ENCODE results near the gene UBE2I. TPM values are rescaled to one million over a fixed set of nuclear protein-coding genes. Genes with fewer than 3 reads are reported as not detected.

The UBE2I gene
- total RNA-seq, 4 donors from 2014 or later = 55.4 to 110 (median 58.5) TPM

DNA sequence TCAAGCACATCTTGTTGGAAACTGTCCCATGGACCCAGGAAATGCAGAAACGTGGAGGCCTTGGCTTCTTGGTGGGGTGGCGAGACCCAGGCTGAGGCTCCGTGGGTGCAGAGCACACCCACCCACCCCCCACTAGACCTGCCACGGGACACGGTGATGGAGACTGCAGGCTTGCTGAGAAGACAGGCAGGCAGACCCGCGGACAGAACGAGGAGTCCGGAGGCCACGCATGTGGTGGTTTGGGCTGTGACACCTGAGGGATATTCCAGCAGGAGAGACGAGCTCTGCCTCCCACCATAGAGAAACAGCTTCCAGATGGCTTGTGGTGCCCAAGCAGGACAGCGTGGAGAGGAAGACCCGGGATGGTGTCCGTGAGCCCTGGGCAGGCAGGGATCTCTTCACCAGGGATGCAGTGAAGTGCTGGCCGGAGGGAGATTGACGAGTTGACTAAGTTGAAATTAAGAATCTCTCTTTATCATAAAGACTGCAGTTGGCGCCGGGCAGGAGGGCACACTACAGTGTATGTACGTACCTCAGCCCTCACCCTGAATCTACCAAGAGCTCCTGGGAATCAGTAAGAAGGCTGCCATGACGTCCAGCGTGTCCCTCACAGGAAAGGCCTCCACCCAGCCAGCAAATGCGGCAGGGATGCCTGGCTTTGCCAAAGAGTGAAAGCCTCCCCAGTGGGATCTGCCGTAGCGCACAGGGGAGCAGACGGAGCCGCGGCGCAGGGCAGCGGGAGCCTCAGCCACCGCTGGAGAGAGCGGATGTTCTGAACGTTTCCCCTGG lies 8.2 kb downstream of the UBE2I start:
- Histone ChIP-seq H3K27me3 (no peaks in the 10 kb centered on the region), H3K4me1 (peaks cover 0 to 9% (median 4%) of the 10 kb centered on the region in 4 donors), H3K9me3 (no peaks in the 10 kb centered on the region), H3K36me3 (peaks cover 0 to 69% (median 30%) of the 10 kb centered on the region in 4 donors), H3K27ac (no peak overlapping the region), H3K4me3 (no peak overlapping the region)
- in situ Hi-C loops (cut with MboI; ENCODE audit: low pct_ligation_motif_present in 1 of 4, low pct_unique_long_range_greater_than_20kb in 1 of 4, low sequenced_read_pairs in 3 of 4) = no loop called here
- 89% methylated on average over 32 of the region's 32 CpGs; no CpG with 5 or more reads in 1 of the 2 donors for WGBS, 2 donors (ENCODE audit: low coverage in 1 of 2)
- no peak for DNase-seq
- intact Hi-C loops (cut with DNase I; ENCODE audit: low total_unique reads) = no loop called here
- TF ChIP-seq EP300 (IDR thresholded peaks at IDR 0.05; ENCODE audit: low read depth) = no peak
- TF ChIP-seq POLR2A (IDR thresholded peaks at IDR 0.05) = no peak
- no peak for TF ChIP-seq POLR2AphosphoS5 (IDR thresholded peaks at IDR 0.05)
- TF ChIP-seq, protein P1, sequence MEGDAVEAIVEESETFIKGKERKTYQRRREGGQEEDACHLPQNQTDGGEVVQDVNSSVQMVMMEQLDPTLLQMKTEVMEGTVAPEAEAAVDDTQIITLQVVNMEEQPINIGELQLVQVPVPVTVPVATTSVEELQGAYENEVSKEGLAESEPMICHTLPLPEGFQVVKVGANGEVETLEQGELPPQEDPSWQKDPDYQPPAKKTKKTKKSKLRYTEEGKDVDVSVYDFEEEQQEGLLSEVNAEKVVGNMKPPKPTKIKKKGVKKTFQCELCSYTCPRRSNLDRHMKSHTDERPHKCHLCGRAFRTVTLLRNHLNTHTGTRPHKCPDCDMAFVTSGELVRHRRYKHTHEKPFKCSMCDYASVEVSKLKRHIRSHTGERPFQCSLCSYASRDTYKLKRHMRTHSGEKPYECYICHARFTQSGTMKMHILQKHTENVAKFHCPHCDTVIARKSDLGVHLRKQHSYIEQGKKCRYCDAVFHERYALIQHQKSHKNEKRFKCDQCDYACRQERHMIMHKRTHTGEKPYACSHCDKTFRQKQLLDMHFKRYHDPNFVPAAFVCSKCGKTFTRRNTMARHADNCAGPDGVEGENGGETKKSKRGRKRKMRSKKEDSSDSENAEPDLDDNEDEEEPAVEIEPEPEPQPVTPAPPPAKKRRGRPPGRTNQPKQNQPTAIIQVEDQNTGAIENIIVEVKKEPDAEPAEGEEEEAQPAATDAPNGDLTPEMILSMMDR (IDR thresholded peaks at IDR 0.05) = no peak

DNA sequence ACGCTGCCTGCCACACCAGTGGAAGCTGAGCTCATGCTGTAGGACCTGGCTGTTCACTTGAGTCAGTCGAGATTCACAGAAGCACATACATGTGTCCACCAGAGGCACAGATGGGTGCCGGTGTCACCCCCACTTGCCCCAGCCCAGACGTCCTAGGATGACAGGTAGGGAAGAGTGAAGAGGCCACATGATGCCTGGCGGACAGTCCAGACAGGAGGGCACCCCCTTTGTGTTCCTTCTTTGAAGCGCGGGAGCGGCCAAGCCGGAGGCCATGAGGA lies 8.8 kb downstream of the UBE2I start:
- TF ChIP-seq, protein P1 (IDR thresholded peaks at IDR 0.05) = no peak
- TF ChIP-seq POLR2A (IDR thresholded peaks at IDR 0.05) = no peak
- no peak for TF ChIP-seq EP300 (IDR thresholded peaks at IDR 0.05; ENCODE audit: low read depth)
- TF ChIP-seq POLR2AphosphoS5 (IDR thresholded peaks at IDR 0.05) = no peak

DNA sequence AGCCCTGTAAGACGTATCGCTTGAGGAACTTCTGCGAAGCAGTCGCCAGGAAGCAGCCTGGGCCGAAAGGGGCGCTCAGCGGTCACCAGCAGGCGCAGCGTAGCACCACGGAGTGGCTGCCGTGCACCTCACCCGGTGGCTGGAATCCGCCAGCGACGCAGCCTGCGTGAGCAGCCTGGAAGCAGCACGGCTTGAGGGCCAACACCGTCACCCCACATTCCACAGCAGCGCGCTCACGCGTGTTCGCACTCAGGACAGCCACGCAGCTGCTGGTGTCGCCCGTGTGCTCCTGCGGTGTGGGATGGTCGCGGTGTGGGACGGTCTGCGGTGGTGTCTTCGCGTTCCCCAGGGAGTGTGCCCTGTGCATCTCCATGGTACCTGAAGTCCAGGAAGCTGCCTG lies 9.6 kb downstream of the UBE2I start:
- in situ Hi-C loops (cut with MboI; ENCODE audit: low pct_ligation_motif_present in 1 of 4, low pct_unique_long_range_greater_than_20kb in 1 of 4, low sequenced_read_pairs in 3 of 4) = no loop called here
- intact Hi-C loops (cut with DNase I; ENCODE audit: low total_unique reads) = no loop called here
- no peak for DNase-seq
- WGBS, 2 donors (ENCODE audit: low coverage in 1 of 2) = 91% methylated on average over 21 of the region's 33 CpGs; no CpG with 5 or more reads in 1 of the 2 donors
- Histone ChIP-seq H3K36me3 (peaks cover 0 to 75% (median 33%) of the 10 kb centered on the region in 4 donors), H3K27me3 (no peaks in the 10 kb centered on the region), H3K4me3 (no peak overlapping the region), H3K9me3 (no peaks in the 10 kb centered on the region), H3K27ac (no peak overlapping the region), H3K4me1 (no peaks in the 10 kb centered on the region)
- no peak for TF ChIP-seq POLR2AphosphoS5 (IDR thresholded peaks at IDR 0.05)
- TF ChIP-seq EP300 (IDR thresholded peaks at IDR 0.05; ENCODE audit: low read depth) = no peak
- no peak for TF ChIP-seq POLR2A (IDR thresholded peaks at IDR 0.05)
- TF ChIP-seq, protein P1 (IDR thresholded peaks at IDR 0.05) = no peak

More for the DNA sequence above, 8.8 kb downstream of the UBE2I start:
- Histone ChIP-seq H3K9me3 (no peaks in the 10 kb centered on the region), H3K36me3 (peaks cover 0 to 70% (median 31%) of the 10 kb centered on the region in 4 donors), H3K4me3 (no peak overlapping the region), H3K4me1 (peaks cover 0 to 3% (median 0%) of the 10 kb centered on the region in 4 donors), H3K27me3 (no peaks in the 10 kb centered on the region), H3K27ac (no peak overlapping the region)
- in situ Hi-C loops (cut with MboI; ENCODE audit: low pct_ligation_motif_present in 1 of 4, low pct_unique_long_range_greater_than_20kb in 1 of 4, low sequenced_read_pairs in 3 of 4) = no loop called here
- DNase-seq = no peak
- intact Hi-C loops (cut with DNase I; ENCODE audit: low total_unique reads) = no loop called here
- WGBS, 2 donors (ENCODE audit: low coverage in 1 of 2) = 71 to 75% methylated on average over 4 to 9 of the region's 9 CpGs

DNA sequence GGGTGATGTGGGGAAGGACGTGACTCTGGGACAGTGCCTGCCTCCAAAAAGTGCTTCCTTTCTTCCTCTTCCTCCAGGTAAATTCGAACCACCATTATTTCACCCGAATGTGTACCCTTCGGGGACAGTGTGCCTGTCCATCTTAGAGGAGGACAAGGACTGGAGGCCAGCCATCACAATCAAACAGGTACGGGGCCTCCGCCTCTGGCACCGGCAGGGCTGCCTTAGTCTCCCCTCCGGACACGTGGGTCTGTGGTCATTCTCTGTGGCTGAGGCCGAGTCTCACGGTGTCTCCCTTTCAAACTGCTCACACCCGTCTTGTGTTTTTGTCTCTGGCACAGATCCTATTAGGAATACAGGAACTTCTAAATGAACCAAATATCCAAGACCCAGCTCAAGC lies 10.7 kb downstream of the UBE2I start:
- in situ Hi-C loops (cut with MboI; ENCODE audit: low pct_ligation_motif_present in 1 of 4, low pct_unique_long_range_greater_than_20kb in 1 of 4, low sequenced_read_pairs in 3 of 4) = no loop called here
- Histone ChIP-seq H3K4me3 (no peak overlapping the region), H3K27ac (no peak overlapping the region)

More for the DNA sequence above, 10.7 kb downstream of the UBE2I start:
- DNase-seq = no peak
- Histone ChIP-seq H3K4me1 (no peaks in the 10 kb centered on the region), H3K36me3 (peaks cover 0 to 76% (median 34%) of the 10 kb centered on the region in 4 donors), H3K9me3 (no peaks in the 10 kb centered on the region), H3K27me3 (no peaks in the 10 kb centered on the region)
- TF ChIP-seq POLR2AphosphoS5 (IDR thresholded peaks at IDR 0.05) = no peak
- no peak for TF ChIP-seq POLR2A (IDR thresholded peaks at IDR 0.05)
- TF ChIP-seq EP300 (IDR thresholded peaks at IDR 0.05; ENCODE audit: low read depth) = no peak
- TF ChIP-seq, protein P1 (IDR thresholded peaks at IDR 0.05) = no peak
- 84 to 96% methylated on average over 5 to 12 of the region's 12 CpGs for WGBS, 2 donors (ENCODE audit: low coverage in 1 of 2)
- intact Hi-C loops (cut with DNase I; ENCODE audit: low total_unique reads) = no loop called here

Data from transverse colon (tissue), 4 donors.